ENCODE measurements around the gene NOSIP. TPM values are rescaled to one million over a fixed set of nuclear protein-coding genes. Genes with fewer than 3 reads are reported as not detected.

NOSIP gene
- total and polyA plus RNA-seq, 10 of the 15 experiments (the other 5 are each of a cell fraction or from before 2014, with no cell fraction given) = 7.2 to 85.5 (median 48.4) TPM

DNA sequence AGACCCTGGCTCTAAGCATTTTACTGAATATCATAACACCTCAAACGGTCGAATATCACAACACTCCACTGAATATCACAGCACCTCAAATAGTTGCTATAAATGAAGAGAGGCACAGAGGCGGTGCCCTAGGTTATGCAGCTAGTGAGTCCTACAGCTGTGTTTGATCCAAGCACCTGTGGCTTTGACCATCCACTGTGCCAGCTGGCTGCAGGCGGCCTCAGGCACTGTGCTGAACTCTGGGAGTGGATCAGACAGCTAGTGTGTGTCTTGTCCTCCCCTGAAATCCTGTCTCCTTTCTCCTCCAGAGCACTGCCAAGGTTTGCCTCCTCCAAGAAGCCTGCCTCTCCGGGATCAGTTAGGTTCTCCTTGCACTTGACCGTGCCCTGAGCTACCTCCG is 7.3 kb downstream of the NOSIP start (continued):
- TF ChIP-seq, protein P1, sequence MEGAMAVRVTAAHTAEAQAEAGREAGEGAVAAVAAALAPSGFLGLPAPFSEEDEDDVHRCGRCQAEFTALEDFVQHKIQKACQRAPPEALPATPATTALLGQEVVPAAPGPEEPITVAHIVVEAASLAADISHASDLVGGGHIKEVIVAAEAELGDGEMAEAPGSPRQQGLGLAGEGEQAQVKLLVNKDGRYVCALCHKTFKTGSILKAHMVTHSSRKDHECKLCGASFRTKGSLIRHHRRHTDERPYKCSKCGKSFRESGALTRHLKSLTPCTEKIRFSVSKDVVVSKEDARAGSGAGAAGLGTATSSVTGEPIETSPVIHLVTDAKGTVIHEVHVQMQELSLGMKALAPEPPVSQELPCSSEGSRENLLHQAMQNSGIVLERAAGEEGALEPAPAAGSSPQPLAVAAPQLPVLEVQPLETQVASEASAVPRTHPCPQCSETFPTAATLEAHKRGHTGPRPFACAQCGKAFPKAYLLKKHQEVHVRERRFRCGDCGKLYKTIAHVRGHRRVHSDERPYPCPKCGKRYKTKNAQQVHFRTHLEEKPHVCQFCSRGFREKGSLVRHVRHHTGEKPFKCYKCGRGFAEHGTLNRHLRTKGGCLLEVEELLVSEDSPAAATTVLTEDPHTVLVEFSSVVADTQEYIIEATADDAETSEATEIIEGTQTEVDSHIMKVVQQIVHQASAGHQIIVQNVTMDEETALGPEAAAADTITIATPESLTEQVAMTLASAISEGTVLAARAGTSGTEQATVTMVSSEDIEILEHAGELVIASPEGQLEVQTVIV (IDR thresholded peaks at IDR 0.05; ENCODE audit: borderline replicate concordance, partially characterized antibody) = no peak
- no peak for TF ChIP-seq IKZF1 (conservative IDR thresholded peaks at IDR 0.05)

- no peak overlapping the region for H3K9ac ChIP-seq (ENCODE audit: control insufficient read depth, insufficient read depth, low read length)
- H3K9me3 ChIP-seq (replicated peaks; ENCODE audit: control insufficient read depth, insufficient read depth, low read length) = no peaks in the 10 kb centered on the region
- peaks cover 11% of the 10 kb centered on the region for H3K4me1 ChIP-seq (ENCODE audit: control insufficient read depth, insufficient read depth, low read length)
- no TSS peak for BruUV-seq (replicated peaks)
- ATAC-seq (peak; percentile 60; the same call in 2 of the 3 replicates), FAIRE-seq (no peak), DNase-seq (ENCODE audit: low read depth, low spot score) (no peak)
- no peak overlapping the region for H3K4me2 ChIP-seq (ENCODE audit: control insufficient read depth, insufficient read depth)
- TF ChIP-seq CBX3 (IDR thresholded peaks at IDR 0.05; ENCODE audit: borderline replicate concordance, low read depth) (no peak), BACH1 (IDR thresholded peaks at IDR 0.05; ENCODE audit: borderline replicate concordance) (no peak), CHD2 (IDR thresholded peaks at IDR 0.05; ENCODE audit: borderline replicate concordance, low read depth, low read length) (no peak), ATF2 (IDR thresholded peaks at IDR 0.05; ENCODE audit: low read length) (no peak), CTCF (IDR thresholded peaks at IDR 0.05 in 2 of 3, conservative IDR thresholded peaks at IDR 0.05 in 1 of 3; ENCODE audit: control insufficient read depth in 2 of 3, extremely low read depth in 1 of 3, insufficient read depth in 1 of 3, low read depth in 3 of 3, low read length in 3 of 3) (peak; percentile 5 to 36 (median 19); a peak in 2 of 6 replicates), ZNF274 (IDR thresholded peaks at IDR 0.05; ENCODE audit: insufficient read depth, insufficient read length) (no peak)
- TF ChIP-seq, protein P2, sequence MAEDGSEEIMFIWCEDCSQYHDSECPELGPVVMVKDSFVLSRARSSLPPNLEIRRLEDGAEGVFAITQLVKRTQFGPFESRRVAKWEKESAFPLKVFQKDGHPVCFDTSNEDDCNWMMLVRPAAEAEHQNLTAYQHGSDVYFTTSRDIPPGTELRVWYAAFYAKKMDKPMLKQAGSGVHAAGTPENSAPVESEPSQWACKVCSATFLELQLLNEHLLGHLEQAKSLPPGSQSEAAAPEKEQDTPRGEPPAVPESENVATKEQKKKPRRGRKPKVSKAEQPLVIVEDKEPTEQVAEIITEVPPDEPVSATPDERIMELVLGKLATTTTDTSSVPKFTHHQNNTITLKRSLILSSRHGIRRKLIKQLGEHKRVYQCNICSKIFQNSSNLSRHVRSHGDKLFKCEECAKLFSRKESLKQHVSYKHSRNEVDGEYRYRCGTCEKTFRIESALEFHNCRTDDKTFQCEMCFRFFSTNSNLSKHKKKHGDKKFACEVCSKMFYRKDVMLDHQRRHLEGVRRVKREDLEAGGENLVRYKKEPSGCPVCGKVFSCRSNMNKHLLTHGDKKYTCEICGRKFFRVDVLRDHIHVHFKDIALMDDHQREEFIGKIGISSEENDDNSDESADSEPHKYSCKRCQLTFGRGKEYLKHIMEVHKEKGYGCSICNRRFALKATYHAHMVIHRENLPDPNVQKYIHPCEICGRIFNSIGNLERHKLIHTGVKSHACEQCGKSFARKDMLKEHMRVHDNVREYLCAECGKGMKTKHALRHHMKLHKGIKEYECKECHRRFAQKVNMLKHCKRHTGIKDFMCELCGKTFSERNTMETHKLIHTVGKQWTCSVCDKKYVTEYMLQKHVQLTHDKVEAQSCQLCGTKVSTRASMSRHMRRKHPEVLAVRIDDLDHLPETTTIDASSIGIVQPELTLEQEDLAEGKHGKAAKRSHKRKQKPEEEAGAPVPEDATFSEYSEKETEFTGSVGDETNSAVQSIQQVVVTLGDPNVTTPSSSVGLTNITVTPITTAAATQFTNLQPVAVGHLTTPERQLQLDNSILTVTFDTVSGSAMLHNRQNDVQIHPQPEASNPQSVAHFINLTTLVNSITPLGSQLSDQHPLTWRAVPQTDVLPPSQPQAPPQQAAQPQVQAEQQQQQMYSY (CRISPR knock-in tag; IDR thresholded peaks at IDR 0.05) = no peak
- H3K79me2 ChIP-seq (ENCODE audit: control insufficient read depth, insufficient read depth, low read length) = peaks cover 10% of the 10 kb centered on the region
- H3K36me3 ChIP-seq (ENCODE audit: control insufficient read depth in 2 of 2, insufficient read depth in 2 of 2, low read length in 1 of 2) = peaks cover 1 to 4% of the 10 kb centered on the region in 2 experiments; a peak in 3 of 4 replicates
- H3K27me3 ChIP-seq (replicated peaks in 1 of 2; ENCODE audit: control insufficient read depth in 2 of 2, insufficient read depth in 2 of 2, low read length in 1 of 2) = no peaks in the 10 kb centered on the region
- 95% methylated on average over 11 of the region's 11 CpGs for WGBS (ENCODE audit: insufficient coverage, insufficient replicate concordance, low lambda C conversion rate, missing lambda C conversion rate)
- SMC1A ChIA-PET (ENCODE audit: uncharacterized antibody, unreplicated experiment) = interaction anchor here (0.7 to 2.5 kb wide), 10 partner anchors 9 to 110 kb away, joined by 3 to 8 read pairs (median 5); partner anchors contain the start of genes FLT3LG, NOSIP and RRAS
- no peaks in the 10 kb centered on the region for H4K20me1 ChIP-seq (ENCODE audit: control insufficient read depth, insufficient read depth)
- no peak overlapping the region for H2AFZ ChIP-seq (ENCODE audit: control insufficient read depth, low read depth, low read length)
- POLR2A ChIA-PET = interaction anchor here (0.6 to 2.0 kb wide), 6 partner anchors 8 to 1683 kb away, joined by 3 to 8 read pairs (median 6); partner anchors contain the start of gene RRAS
- CTCF ChIA-PET = interaction anchor here (1.0 to 6.5 kb wide), 25 partner anchors 9 to 191 kb away, joined by 3 to 96 read pairs (median 8); partner anchors contain the start of genes BCL2L12, FLT3LG, IRF3 and NOSIP
- intact Hi-C loops (cut with micrococcal nuclease; ENCODE audit: unreplicated experiment) (loop anchor here (1.0 kb wide), 1 partner anchor 68 kb away; no protein-coding TSS in a partner anchor), in situ Hi-C loops (cut with MboI) (no loop called here)
- H3K27ac ChIP-seq (ENCODE audit: control insufficient read depth, insufficient read depth) = no peak overlapping the region
- no peak overlapping the region for H3K4me3 ChIP-seq
- RAD21 ChIA-PET (ENCODE audit: unreplicated experiment) = interaction anchor here (0.7 to 3.6 kb wide), 8 partner anchors 9 to 107 kb away, joined by 3 to 14 read pairs (median 4); partner anchors contain the start of genes NOSIP, PRRG2 and SCAF1
Measured at GRCh38 chr19:49570997-49571676, 9.2 kb downstream of the NOSIP start.

Measured in GM12878 (cell line).